GM23338 (cell line): ENCODE data around the gene GAP43. TPM values are rescaled to one million over a fixed set of nuclear protein-coding genes. Genes with fewer than 3 reads are reported as not detected.

Source experiments
- ATAC-seq: fragments of 200-7000 bp; cut with Tn5 transposase; 3 replicates; pipeline ENCODE4 v1.9.1; 2020
- DNase-seq: peaks from one replicate; pipeline ENCODE4 v3.0.0-alpha.2; 2015; ENCODE audit warnings: low spot score
- H2AFZ ChIP-seq: fragments of 200-600 bp; sonication (generic); 2 replicates; pipeline ENCODE4 v1.8.0; 2016; ENCODE audit warnings: antibody characterized with exemption, mild to moderate bottlenecking, moderate library complexity
- H3F3A ChIP-seq: fragments of 200-600 bp; sonication (generic); replicated peaks from 2 replicates; pipeline ENCODE4 v1.8.0; 2017; ENCODE audit warnings: antibody characterized with exemption, mixed run types, low read depth
- H3K27ac ChIP-seq: fragments of 200-600 bp; sonication (generic); 2 replicates; pipeline ENCODE4 v1.6.1; 2016; ENCODE audit warnings: low read depth
- H3K27me3 ChIP-seq: fragments of 200-600 bp; sonication (generic); 2 replicates; pipeline ENCODE4 v1.8.0; 2016; ENCODE audit warnings: mild to moderate bottlenecking, mixed run types, moderate library complexity; ENCODE audit not compliant: insufficient read depth
- H3K36me3 ChIP-seq: fragments of 200-600 bp; sonication (generic); 2 replicates; pipeline ENCODE4 v1.8.0; 2016; ENCODE audit warnings: mild to moderate bottlenecking; ENCODE audit not compliant: insufficient read depth
- H3K4me1 ChIP-seq: fragments of 200-600 bp; sonication (generic); 2 replicates; pipeline ENCODE4 v1.8.0; 2016; ENCODE audit warnings: mild to moderate bottlenecking, moderate library complexity; ENCODE audit not compliant: insufficient read depth
- H3K4me2 ChIP-seq: fragments of 200-600 bp; sonication (generic); 2 replicates; pipeline ENCODE4 v1.7.1; 2017; ENCODE audit warnings: mixed run types
- H3K4me3 ChIP-seq: fragments of 200-600 bp; sonication (generic); 2 replicates; pipeline ENCODE4 v1.6.1; 2016; ENCODE audit warnings: mixed run types
- H3K79me2 ChIP-seq: fragments of 200-600 bp; sonication (generic); replicated peaks from 2 replicates; pipeline ENCODE4 v1.8.0; 2017; ENCODE audit warnings: mild to moderate bottlenecking; ENCODE audit not compliant: insufficient read depth
- H3K9me2 ChIP-seq: fragments of 200-600 bp; sonication (generic); 2 replicates; pipeline ENCODE4 v1.8.0; 2017; ENCODE audit not compliant: insufficient read depth
- H4K20me1 ChIP-seq: fragments of 200-600 bp; sonication (generic); replicated peaks from 2 replicates; pipeline ENCODE4 v1.8.0; 2017; ENCODE audit warnings: mild to moderate bottlenecking; ENCODE audit not compliant: insufficient read depth
- H3K27ac Mint-ChIP-seq: 2 replicates; pipeline ENCODE4 v1.8.0; 2020; ENCODE audit warnings: inconsistent platforms, mild to moderate bottlenecking, moderate library complexity, mixed read lengths
- H3K27me3 Mint-ChIP-seq: 3 replicates; pipeline ENCODE4 v1.8.0; 2022; ENCODE audit warnings: low read depth, mild to moderate bottlenecking, moderate library complexity, mixed read lengths, inconsistent platforms; ENCODE audit not compliant: insufficient read depth, poor library complexity
- H3K36me3 Mint-ChIP-seq: 3 replicates; pipeline ENCODE4 v1.8.0; 2021; ENCODE audit warnings: low read depth, mild to moderate bottlenecking, inconsistent platforms, moderate library complexity, mixed read lengths
- H3K4me1 Mint-ChIP-seq: 3 replicates; pipeline ENCODE4 v1.8.0; 2020; ENCODE audit warnings: mild to moderate bottlenecking, inconsistent platforms, mixed read lengths
- H3K4me3 Mint-ChIP-seq: 3 replicates; pipeline ENCODE4 v1.8.0; 2021; ENCODE audit warnings: moderate library complexity, mild to moderate bottlenecking, inconsistent platforms, mixed read lengths
- H3K9me3 Mint-ChIP-seq: 3 replicates; pipeline ENCODE4 v1.8.0; 2020; ENCODE audit warnings: moderate library complexity, mild to moderate bottlenecking, inconsistent platforms, mixed read lengths
- CREB1 ChIP-seq: fragments of 250-450 bp; sonication (Bioruptor Pico); IDR thresholded peaks from 2 replicates; pipeline ENCODE4 v1.5.0; 2020; ENCODE audit warnings: low read depth, mild to moderate bottlenecking, moderate library complexity
- CTCF ChIP-seq, 2 experiments: fragments of 200-600 bp in 1 of 2; sonication (generic) in 1 of 2; conservative IDR thresholded peaks; 2 replicates each; pipeline versions ENCODE4 v1.5.1 to v1.6.1; 2016 to 2017; ENCODE audit warnings: antibody characterized with exemption in 2 of 2, low read depth in 2 of 2, mild to moderate bottlenecking in 2 of 2, moderate library complexity in 1 of 2
- ETS1 ChIP-seq: IDR thresholded peaks from 2 replicates; pipeline ENCODE4 v1.6.1; 2016; ENCODE audit warnings: antibody characterized with exemption
- EZH2 ChIP-seq: fragments of 200-600 bp; sonication (generic); IDR thresholded peaks from one replicate; pipeline ENCODE4 v1.8.0; 2017; ENCODE audit warnings: antibody characterized with exemption, mild to moderate bottlenecking, low read depth; ENCODE audit not compliant: unreplicated experiment
- EZH2phosphoT487 ChIP-seq: fragments of 200-600 bp; sonication (generic); IDR thresholded peaks from one replicate; pipeline ENCODE4 v1.8.1; 2018; ENCODE audit warnings: antibody characterized with exemption; ENCODE audit not compliant: unreplicated experiment
- NANOG ChIP-seq: IDR thresholded peaks from 2 replicates; pipeline ENCODE4 v1.6.1; 2016; ENCODE audit warnings: antibody characterized with exemption, borderline replicate concordance
- REST ChIP-seq: IDR thresholded peaks from one replicate; pipeline ENCODE4 v1.6.1; 2018; ENCODE audit warnings: antibody characterized with exemption; ENCODE audit not compliant: unreplicated experiment
- STAT1 ChIP-seq: IDR thresholded peaks from one replicate; pipeline ENCODE4 v1.6.1; 2016; ENCODE audit warnings: antibody characterized with exemption; ENCODE audit not compliant: unreplicated experiment
- polyA plus RNA-seq: library from polyadenylated mRNA; unstranded; fragments of >200 nt; fragmentation: Nextera tagmentation; extraction: Ambion mirVana; gene quantifications from 2 replicates; pipeline ENCODE4 v1.2.1, GENCODE V29; 2016
- total RNA-seq: library from RNA; depleted of rRNA; stranded (reverse); fragments of >200 nt; shearing (Covaris generic); gene quantifications from 2 replicates; pipeline ENCODE4 v1.2.3, GENCODE V29; 2014

The GAP43 gene
- total and polyA plus RNA-seq, 2 experiments from 2014 or later: 16.1 to 48.1 TPM

- peaks cover 15% of the 10 kb centered on the region for H3K27me3 Mint-ChIP-seq
- Histone ChIP-seq H3K27ac (no peak overlapping the region), H2AFZ (no peak overlapping the region), H4K20me1 (no peaks in the 10 kb centered on the region; the same call in 1 of the 2 replicates), H3K4me3 (peak overlapping the region; percentile 7), H3K9me2 (no peaks in the 10 kb centered on the region), H3F3A (no peaks in the 10 kb centered on the region), H3K79me2 (peaks cover 40% of the 10 kb centered on the region), H3K4me2 (peak overlapping the region; percentile 88), H3K36me3 (no peaks in the 10 kb centered on the region), H3K4me1 (peaks cover 56% of the 10 kb centered on the region), H3K27me3 (peaks cover 13% of the 10 kb centered on the region; the same call in 1 of the 2 replicates)
- H3K4me3 Mint-ChIP-seq: peak overlapping the region; percentile 10; the same call in 1 of the 3 replicates
- 0 out of 3 replicates have a peak, but pooled peaks have one; percentile 7 for ATAC-seq
- peak; percentile 46 for DNase-seq
- H3K36me3 Mint-ChIP-seq: no peaks in the 10 kb centered on the region
- H3K9me3 Mint-ChIP-seq: no peaks in the 10 kb centered on the region
- H3K4me1 Mint-ChIP-seq: peaks cover 28% of the 10 kb centered on the region
- H3K27ac Mint-ChIP-seq: no peak overlapping the region
- no peak for TF ChIP-seq STAT1
- no peak for TF ChIP-seq ETS1
- no peak for TF ChIP-seq NANOG
- no peak for TF ChIP-seq EZH2
- TF ChIP-seq CTCF (conservative IDR thresholded peaks at IDR 0.05; ENCODE audit: low read depth in 2 of 2): peak; percentile 10 to 40; a peak in 2 of 4 replicates
Observed at GRCh38 chr3:115626006-115626409, 2.7 kb downstream of the GAP43 start.

GRCh38 chr3:115626721-115627120, 3.4 kb downstream of the GAP43 start:
- ATAC-seq (no peak), DNase-seq (peak; percentile 19)
- H3K4me3 Mint-ChIP-seq: peak overlapping the region; percentile 3; the same call in 1 of the 3 replicates
- H3K4me2 ChIP-seq: peak overlapping the region; percentile 88
- H3K79me2 ChIP-seq: peaks cover 40% of the 10 kb centered on the region
- H3K36me3 Mint-ChIP-seq: no peaks in the 10 kb centered on the region
- no peaks in the 10 kb centered on the region for H3K36me3 ChIP-seq
- H4K20me1 ChIP-seq: no peaks in the 10 kb centered on the region; the same call in 1 of the 2 replicates
- H3F3A ChIP-seq: no peaks in the 10 kb centered on the region
- H3K9me2 ChIP-seq: no peaks in the 10 kb centered on the region
- no peak overlapping the region for H3K27ac ChIP-seq
- no peaks in the 10 kb centered on the region for H3K9me3 Mint-ChIP-seq
- peaks cover 15% of the 10 kb centered on the region for H3K27me3 Mint-ChIP-seq
- no peak overlapping the region for H2AFZ ChIP-seq
- TF ChIP-seq NANOG: no peak
- TF ChIP-seq CREB1 (CRISPR knock-in tag): no peak
- no peak for TF ChIP-seq ETS1
- TF ChIP-seq STAT1: no peak
- TF ChIP-seq REST: no peak
- TF ChIP-seq EZH2: no peak
- TF ChIP-seq EZH2phosphoT487: no peak
- peaks cover 13% of the 10 kb centered on the region; the same call in 1 of the 2 replicates for H3K27me3 ChIP-seq
- H3K4me3 ChIP-seq: peak overlapping the region; percentile 7; the same call in 1 of the 2 replicates
- peaks cover 28% of the 10 kb centered on the region for H3K4me1 Mint-ChIP-seq
- H3K27ac Mint-ChIP-seq: no peak overlapping the region
- peaks cover 56% of the 10 kb centered on the region for H3K4me1 ChIP-seq
